HG03280 (cell line): ENCODE measurements around the gene LSM7.
"Not testable (repeated sequence)": the region's sequence is repeated elsewhere in the genome, so short reads cannot be mapped to it uniquely, and the experiment has no call there.

ENCODE experiments used
- ATAC-seq: cut with Tn5 transposase; IDR thresholded peaks from one replicate; pipeline ENCODE4 v1.9.1; 2021; ENCODE audit warnings: mild to moderate bottlenecking, moderate library complexity; ENCODE audit not compliant: unreplicated experiment

Gene LSM7

GRCh38 chr19:2282062-2282861 lies 46.1 kb downstream of the LSM7 start, which contains the start of gene PEAK3:
TSS of gene PEAK3 (minus strand) at chr19:2282175. CDS start at chr19:2280931, 1,244 bp downstream.
- no peak for ATAC-seq

GRCh38 chr19:2281265-2282061 lies 46.9 kb downstream of the LSM7 start:
- ATAC-seq, result not testable (repeated sequence)

- ATAC-seq, result no peak
These were observed 47.6 kb downstream of the LSM7 start for GRCh38 chr19:2280633-2281264.

- ATAC-seq, result no peak
These were observed 49.8 kb downstream of the LSM7 start for GRCh38 chr19:2278459-2279158.

GRCh38 chr19:2277138-2277537 lies 51.2 kb downstream of the LSM7 start:
- no peak for ATAC-seq

GRCh38 chr19:2276429-2276986 lies 51.9 kb downstream of the LSM7 start:
- no peak for ATAC-seq

- ATAC-seq, result no peak
These were observed 52.6 kb downstream of the LSM7 start for GRCh38 chr19:2275588-2276428.

- no peak for ATAC-seq
These were observed 53.4 kb downstream of the LSM7 start for GRCh38 chr19:2274931-2275535.

GRCh38 chr19:2274185-2274711 lies 54.1 kb downstream of the LSM7 start:
- no peak for ATAC-seq

- peak; percentile 31 for ATAC-seq
These were observed 54.8 kb downstream of the LSM7 start for GRCh38 chr19:2273356-2274184.
